Activated CD4-positive, CD25-positive, alpha-beta regulatory T cell treated with anti-CD3 and anti-CD28 coated beads, Interleukin-2, amount 50 U/mL, for 16 hours (primary cell): ENCODE measurements around the gene MARS1.
A peak's percentile ranks its signal among the peaks of the same experiment; 100 is the strongest.
"Not testable (repeated sequence)": the region's sequence is repeated elsewhere in the genome, so short reads cannot be mapped to it uniquely, and the experiment has no call there.

Experiments used
- DNase-seq: peaks from one replicate; pipeline ENCODE4 v3.0.0-alpha.2; 2020; ENCODE audit warnings: low read depth, low spot score

MARS1 gene

GRCh38 chr12:57516617-57517153, 28.8 kb downstream of the MARS1 start:
- DNase-seq: no peak

DNA sequence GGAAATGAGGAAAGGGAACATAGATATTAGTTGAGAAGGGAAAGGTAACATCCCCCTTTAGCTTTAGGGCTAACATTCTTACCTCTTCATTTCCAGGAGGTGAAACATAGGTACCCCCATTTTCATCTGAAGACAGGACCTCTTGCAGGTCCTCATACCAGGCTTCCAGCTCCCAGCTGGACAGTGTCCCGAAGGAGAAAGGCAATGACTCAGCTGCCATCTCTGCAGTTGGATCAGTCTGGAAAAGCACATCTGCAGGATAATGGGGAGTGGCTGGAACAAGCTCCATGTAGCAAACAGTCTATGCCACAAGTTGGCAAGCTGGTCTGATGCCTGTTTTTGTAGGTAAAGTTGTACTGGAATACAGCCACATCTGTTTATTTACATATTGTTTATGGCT, 29.3 kb downstream of the MARS1 start:
- DNase-seq: no peak

GRCh38 chr12:57517718-57518117, 29.9 kb downstream of the MARS1 start:
- not testable (repeated sequence) for DNase-seq

DNA sequence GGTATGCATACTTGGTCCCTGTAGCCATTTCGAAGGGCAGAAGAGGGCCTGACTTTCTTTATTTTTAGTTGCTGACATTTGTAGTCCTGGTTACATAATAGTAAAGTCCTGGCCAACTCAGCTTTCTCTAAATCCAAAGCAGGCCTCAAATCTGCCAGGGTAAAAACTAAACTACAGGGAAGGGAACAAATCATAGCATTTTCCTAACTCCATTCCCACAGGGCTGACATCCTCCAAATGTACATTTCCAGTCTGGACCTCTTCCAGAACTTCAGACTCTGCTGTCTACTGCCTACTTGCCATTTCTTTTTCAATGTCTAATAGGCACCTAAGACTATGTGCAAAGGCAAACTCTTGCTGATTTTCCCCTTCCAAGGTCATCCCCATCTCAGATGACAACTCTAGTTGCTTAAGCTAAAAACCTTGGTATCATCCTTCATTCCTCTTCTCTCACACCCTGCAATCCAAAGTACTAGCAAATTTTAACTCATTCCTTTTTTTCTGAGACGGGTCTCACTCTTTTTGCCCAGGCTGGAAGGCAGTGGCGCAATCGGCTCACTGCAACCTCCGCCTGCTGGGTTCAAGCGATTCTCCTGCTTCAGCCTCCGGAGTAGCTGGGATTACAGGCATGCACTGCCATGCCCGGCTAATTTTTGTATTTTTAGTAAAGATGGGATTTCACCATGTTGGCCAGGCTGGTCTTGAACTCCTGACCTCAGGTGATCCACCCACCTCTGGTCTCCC, 30.5 kb downstream of the MARS1 start:
- DNase-seq: no peak

DNA sequence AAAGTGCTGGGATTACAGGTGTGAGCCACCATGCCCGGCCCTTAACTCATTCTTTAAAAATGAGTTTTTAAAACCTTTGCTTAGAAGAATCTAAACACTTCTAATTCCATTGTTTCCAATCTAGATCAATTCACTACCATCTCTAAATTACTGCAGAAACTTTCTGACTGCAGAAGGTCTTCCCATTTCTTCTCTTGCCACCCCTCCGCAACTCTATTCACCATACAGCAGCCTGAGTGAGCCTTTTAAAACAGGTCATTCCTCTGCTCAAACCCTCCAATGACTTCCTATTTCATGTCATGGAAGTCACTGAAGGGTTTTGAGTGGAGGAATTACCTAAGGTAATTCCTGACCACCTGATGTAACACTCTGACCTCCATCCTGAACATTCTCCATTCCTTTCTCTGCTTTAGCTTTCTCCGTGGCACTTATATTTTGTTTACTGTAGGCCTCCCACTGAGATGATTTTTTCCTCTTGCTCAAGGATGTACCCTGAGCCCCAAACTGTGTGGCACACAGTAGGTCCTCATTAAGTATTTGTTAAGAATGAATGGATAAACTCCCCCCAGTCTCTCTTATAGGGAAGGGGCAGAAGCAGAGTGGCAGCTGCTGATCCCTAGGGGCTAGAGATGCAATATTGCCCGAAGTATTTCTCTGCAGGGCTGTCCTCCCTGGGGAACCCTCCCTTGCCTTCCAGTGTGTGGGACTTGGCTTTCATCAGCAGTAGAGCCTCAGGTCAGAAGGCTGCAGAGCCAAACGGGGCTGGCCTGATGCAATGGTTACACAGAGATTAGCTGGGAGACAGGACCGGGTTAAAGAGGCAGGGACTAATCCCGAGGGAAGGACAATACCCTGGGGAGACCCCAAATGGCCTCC, 31.3 kb downstream of the MARS1 start:
- DNase-seq: no peak

DNA sequence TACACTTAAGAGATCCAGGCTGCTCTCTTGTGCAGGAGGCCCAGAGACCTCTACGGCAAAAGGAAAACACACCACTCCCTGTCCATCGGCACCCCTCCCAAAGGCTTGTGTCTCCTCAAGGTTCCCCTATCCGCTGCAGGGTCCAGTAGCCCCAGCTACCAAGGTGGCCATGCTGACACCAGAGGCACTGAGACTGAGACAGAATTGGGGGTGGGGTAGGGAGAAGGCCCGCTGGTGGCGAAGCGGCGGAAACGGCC, 31.9 kb downstream of the MARS1 start:
- DNase-seq: no peak

GRCh38 chr12:57520053-57520818, 32.4 kb downstream of the MARS1 start, which contains the start of gene DDIT3:
Gene DDIT3 (minus strand): TSS chr12:57520514. CDS start chr12:57517406, 3,108 bp downstream.
- DNase-seq: peak; percentile 99

DNA sequence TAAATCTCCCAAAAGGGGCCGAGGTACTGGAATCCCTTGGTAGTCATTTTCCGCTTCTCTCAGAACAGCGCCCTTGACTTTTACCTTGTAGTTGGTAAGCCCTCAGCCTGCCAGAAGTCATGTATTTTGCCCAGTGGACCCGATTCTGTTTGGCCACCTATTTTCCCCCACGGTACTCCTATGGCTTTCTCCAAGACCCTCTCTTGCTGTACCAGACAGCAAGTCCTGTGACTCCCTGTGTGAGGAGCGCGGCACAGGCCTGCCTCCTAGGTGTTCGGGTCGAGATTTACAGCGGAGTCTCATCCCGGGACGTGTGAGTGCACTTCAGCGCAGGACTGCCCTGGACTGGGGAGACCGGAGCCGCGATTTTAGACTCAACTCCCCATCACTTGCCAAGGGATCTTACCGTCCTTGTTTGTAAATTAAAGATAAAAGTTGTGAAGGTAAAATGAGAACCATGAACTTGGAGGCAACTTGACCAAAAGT, 33.7 kb downstream of the MARS1 start:
- DNase-seq: no peak

DNA sequence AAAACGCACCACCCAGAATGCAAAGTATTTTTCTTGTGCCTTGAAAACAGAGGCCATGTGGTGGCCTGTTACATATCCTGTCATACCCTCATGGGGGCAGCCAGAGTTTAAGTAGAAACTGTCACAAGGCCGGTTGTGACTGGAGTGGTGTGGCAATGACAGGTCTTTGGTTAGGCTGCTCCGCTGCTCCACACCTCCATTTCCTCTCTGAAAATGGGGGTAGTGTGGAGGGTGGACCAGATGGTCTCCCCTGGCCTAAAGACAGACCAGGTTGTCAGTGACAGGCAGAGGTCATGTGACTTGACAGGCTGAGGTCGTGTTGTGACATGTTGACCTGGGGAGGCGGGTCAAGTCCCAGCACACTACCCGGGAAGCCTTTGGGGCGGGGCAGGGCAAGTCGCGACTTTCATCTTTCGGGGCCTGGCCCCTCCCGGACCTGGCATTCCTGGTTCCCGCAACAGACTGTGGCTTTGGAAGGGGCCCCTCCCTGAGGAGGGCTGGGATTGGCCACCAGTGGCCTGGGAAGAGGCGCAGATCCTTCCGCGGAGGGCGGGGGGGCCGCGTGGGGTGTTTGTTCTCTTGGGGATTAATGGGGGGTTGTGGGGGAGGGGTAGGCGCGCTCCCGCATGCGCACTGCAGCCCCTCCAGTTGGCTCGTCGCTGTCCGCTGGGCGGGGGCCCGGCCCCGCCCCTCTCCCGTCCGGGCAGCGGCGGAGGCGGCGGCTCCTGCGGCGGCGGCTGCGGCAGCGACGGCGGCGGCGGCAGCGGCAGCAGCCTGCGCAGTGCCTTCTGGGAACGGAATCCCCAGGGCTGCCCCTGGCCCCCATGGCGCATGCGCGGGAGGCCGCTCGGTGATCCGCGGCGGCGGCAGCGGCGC, 34.4 kb downstream of the MARS1 start, which contains the start of gene MBD6:
Gene MBD6, plus strand, starts transcription at position 814 of the 876 bp plus-strand sequence. CDS start 1,480 bp downstream, outside the sequence.
- peak; percentile 75 for DNase-seq

- DNase-seq: no peak
These were observed 35.2 kb downstream of the MARS1 start for GRCh38 chr12:57522887-57523705.

DNA sequence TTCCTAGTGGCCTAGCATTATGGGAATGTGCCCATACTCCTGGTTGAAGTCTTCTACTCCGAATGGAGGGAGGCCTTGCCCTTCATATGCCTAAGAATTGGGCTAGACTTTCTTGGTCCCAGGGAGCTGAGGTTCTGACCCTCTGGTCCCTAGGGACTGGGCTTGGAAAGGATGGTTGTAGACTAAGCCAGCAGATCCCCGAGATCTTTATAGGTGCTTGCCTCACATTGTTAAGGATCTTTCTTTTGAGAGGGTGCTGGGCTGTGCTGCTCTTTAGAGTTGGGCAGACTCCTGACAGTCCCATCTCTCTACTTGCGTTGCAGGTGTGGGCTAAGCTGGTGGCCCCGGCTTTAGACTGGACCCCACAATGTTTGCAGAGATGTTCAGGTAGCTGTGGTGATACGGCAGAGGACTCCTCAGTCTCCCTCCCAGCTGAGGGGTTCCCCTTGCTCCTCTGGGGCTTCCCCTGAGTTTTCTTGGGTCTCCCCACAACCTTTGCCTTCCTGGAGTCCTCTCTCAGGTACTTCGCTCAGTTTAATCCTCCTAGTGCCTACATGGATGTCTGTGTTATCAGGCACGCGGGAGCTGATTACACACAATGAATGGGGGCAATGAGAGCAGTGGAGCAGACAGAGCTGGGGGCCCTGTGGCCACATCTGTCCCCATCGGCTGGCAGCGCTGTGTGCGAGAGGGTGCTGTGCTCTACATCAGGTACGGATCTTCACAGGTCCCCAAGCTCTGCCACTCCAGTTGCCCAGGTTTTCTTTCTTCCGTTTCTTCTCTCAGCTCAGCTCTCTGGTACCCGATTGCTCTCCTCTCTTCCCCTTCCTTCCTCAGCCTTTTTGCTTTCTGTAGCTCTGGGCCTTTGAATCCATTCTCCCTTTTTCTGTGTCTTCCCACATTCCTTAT, 36.1 kb downstream of the MARS1 start:
- no peak for DNase-seq

GRCh38 chr12:57524814-57525614, 37.1 kb downstream of the MARS1 start:
- DNase-seq: no peak

GRCh38 chr12:57525615-57526383, 37.9 kb downstream of the MARS1 start:
- DNase-seq: no peak

GRCh38 chr12:57526477-57527126, 38.7 kb downstream of the MARS1 start:
- no peak for DNase-seq

DNA sequence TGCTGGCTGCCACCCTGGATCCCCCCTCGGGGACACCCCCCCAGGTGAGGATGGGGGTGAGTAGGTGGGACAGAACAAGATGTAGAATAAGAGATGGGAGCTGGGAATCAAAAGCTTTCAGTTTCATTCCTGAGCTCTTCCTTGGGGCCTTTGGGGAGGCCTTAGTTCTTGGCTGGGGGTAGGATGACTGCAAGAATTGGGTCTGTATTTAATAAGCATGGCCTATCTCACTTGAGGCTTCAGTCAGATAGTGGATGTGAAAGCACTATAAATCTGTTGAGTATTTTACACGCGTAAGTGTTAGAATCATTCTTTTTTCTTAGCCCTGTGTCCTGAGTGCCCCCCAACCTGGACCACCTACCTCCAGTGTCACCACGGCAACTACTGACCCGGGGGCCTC, 39.3 kb downstream of the MARS1 start:
- DNase-seq: no peak

GRCh38 chr12:57528176-57528575, 40.3 kb downstream of the MARS1 start:
- DNase-seq: no peak
